ENCODE results near the gene ITGB3.
"Not testable (repeated sequence)": the region's sequence is repeated elsewhere in the genome, so short reads cannot be mapped to it uniquely, and the experiment has no call there.

- TF ChIP-seq SMARCC2 (IDR thresholded peaks at IDR 0.05; ENCODE audit: low read depth); NRF1 (conservative IDR thresholded peaks at IDR 0.05 in 1 of 2, IDR thresholded peaks at IDR 0.05 in 1 of 2); TOE1 (IDR thresholded peaks at IDR 0.05; ENCODE audit: borderline replicate concordance); TOE1 (CRISPR knock-in tag; IDR thresholded peaks at IDR 0.05; ENCODE audit: borderline replicate concordance, low read depth); USF2 (CRISPR knock-in tag; IDR thresholded peaks at IDR 0.05); ZNF274 (IDR thresholded peaks at IDR 0.05; ENCODE audit: borderline replicate concordance, low read depth, low read length): not testable (repeated sequence)
Measured at GRCh38 chr17:47217279-47217678, 36.3 kb upstream of the ITGB3 start.
